K562 (cell line): Measurements from ENCODE around the gene PCF11. TPM values are rescaled to one million over a fixed set of nuclear protein-coding genes. Genes with fewer than 3 reads are reported as not detected.

Source experiments
- ARHGAP35 ChIP-seq: fragments of 450-650 bp; IDR thresholded peaks from 2 replicates; pipeline ENCODE4 v1.6.1; 2018; ENCODE audit not compliant: partially characterized antibody
- ATF1 ChIP-seq, 2 experiments: fragments of 450-650 bp in 1 of 2; IDR thresholded peaks; 2 replicates each; pipeline ENCODE4 v1.6.1; 2016; ENCODE audit warnings: missing compliant biosample characterization in 1 of 2, missing genetic modification characterization in 1 of 2
- BHLHE40 ChIP-seq: IDR thresholded peaks from 2 replicates; pipeline ENCODE4 v1.6.1; 2011; ENCODE audit warnings: low read length, improper control_type of control experiment
- CREM ChIP-seq: IDR thresholded peaks from 2 replicates; pipeline ENCODE4 v1.6.1; 2014; ENCODE audit warnings: antibody characterized with exemption, low read depth
- CXXC5 ChIP-seq: fragments of 250-450 bp; sonication (Bioruptor Pico); IDR thresholded peaks from 2 replicates; pipeline ENCODE4 v1.8.0; 2022; ENCODE audit warnings: inconsistent platforms, mild to moderate bottlenecking, moderate library complexity
- E2F6 ChIP-seq, 2 experiments: IDR thresholded peaks; 2 replicates each; pipeline ENCODE4 v1.6.1; 2011; ENCODE audit warnings: borderline replicate concordance in 1 of 2, control low read depth in 1 of 2, low read depth in 1 of 2, low read length in 1 of 2, mild to moderate bottlenecking in 1 of 2, mixed read lengths in 1 of 2, moderate library complexity in 1 of 2; ENCODE audit not compliant: insufficient read depth in 1 of 2, insufficient read length in 1 of 2, poor library complexity in 1 of 2, severe bottlenecking in 1 of 2; ENCODE audit errors: extremely low read depth in 1 of 2
- EP300 ChIP-seq: IDR thresholded peaks from 2 replicates; pipeline ENCODE4 v1.6.1; 2012; ENCODE audit warnings: low read length, improper control_type of control experiment
- EP400 ChIP-seq: fragments of 450-650 bp; IDR thresholded peaks from 2 replicates; pipeline ENCODE4 v1.6.1; 2017; ENCODE audit warnings: antibody characterized with exemption, mild to moderate bottlenecking, moderate library complexity
- FOSL1 ChIP-seq: fragments of 200-800 bp; sonication (Bioruptor generic); conservative IDR thresholded peaks from 2 replicates; pipeline ENCODE4 v1.6.1; 2016; ENCODE audit warnings: missing genetic modification characterization, missing compliant biosample characterization
- FOXK1 ChIP-seq: sonication (generic); formaldehyde crosslinking; IDR thresholded peaks from 2 replicates; pipeline ENCODE4 v1.8.0; 2022; ENCODE audit warnings: missing genetic modification reagents, mild to moderate bottlenecking, borderline replicate concordance
- FOXM1 ChIP-seq, 2 experiments: fragments of 450-650 bp in 1 of 2; sonication (generic) in 1 of 2; formaldehyde crosslinking in 1 of 2; IDR thresholded peaks; 2 replicates each; pipeline versions ENCODE4 v1.6.1 to v1.9.0; 2017 to 2022; ENCODE audit warnings: low read depth in 2 of 2, mild to moderate bottlenecking in 2 of 2, missing genetic modification reagents in 1 of 2, moderate library complexity in 1 of 2
- GMEB1 ChIP-seq: fragments of 250-450 bp; sonication (Bioruptor Pico); IDR thresholded peaks from 2 replicates; pipeline ENCODE4 v1.4.0; 2020; ENCODE audit warnings: mild to moderate bottlenecking
- HOXB6 ChIP-seq: fragments of 250-450 bp; sonication (Bioruptor Pico); IDR thresholded peaks from 2 replicates; pipeline ENCODE4 v1.5.1; 2022; ENCODE audit warnings: mild to moderate bottlenecking, borderline replicate concordance
- MXI1 ChIP-seq: IDR thresholded peaks from 2 replicates; pipeline ENCODE4 v1.6.1; 2011; ENCODE audit warnings: low read depth, mild to moderate bottlenecking, improper control_type of control experiment, low read length
- RB1 ChIP-seq: fragments of 450-650 bp; IDR thresholded peaks from 2 replicates; pipeline ENCODE4 v1.6.1; 2017; ENCODE audit warnings: low read depth, mild to moderate bottlenecking
- SMARCA4 ChIP-seq: fragments of 450-650 bp; IDR thresholded peaks from 2 replicates; pipeline ENCODE4 v1.6.1; 2016
- SMARCB1 ChIP-seq: IDR thresholded peaks from 2 replicates; pipeline ENCODE4 v1.6.1; 2011; ENCODE audit warnings: improper control_type of control experiment, low read depth; ENCODE audit not compliant: insufficient read length
- SREBF1 ChIP-seq: fragments of 150-350 bp; IDR thresholded peaks from 2 replicates; pipeline ENCODE4 v1.6.1; 2014; ENCODE audit warnings: antibody characterized with exemption, low read depth, low read length, borderline replicate concordance
- TAF1 ChIP-seq: IDR thresholded peaks from 2 replicates; pipeline ENCODE4 v1.6.1; 2011; ENCODE audit warnings: mild to moderate bottlenecking, low read length, moderate library complexity; ENCODE audit not compliant: insufficient read depth, control insufficient read depth, severe bottlenecking; ENCODE audit errors: extremely low read depth
- TAF9B ChIP-seq: fragments of 450-650 bp; IDR thresholded peaks from 2 replicates; pipeline ENCODE4 v1.6.1; 2018; ENCODE audit warnings: mild to moderate bottlenecking; ENCODE audit not compliant: partially characterized antibody
- TBP ChIP-seq: optimal IDR thresholded peaks from 2 replicates; pipeline ENCODE3; 2011; ENCODE audit warnings: low read depth, low read length, improper control_type of control experiment
- TCF3 ChIP-seq: sonication (generic); formaldehyde crosslinking; IDR thresholded peaks from 2 replicates; pipeline ENCODE4 v1.4.0; 2020; ENCODE audit warnings: mild to moderate bottlenecking, missing genetic modification reagents
- U2AF1 ChIP-seq: fragments of 200-400 bp; formaldehyde crosslinking; optimal IDR thresholded peaks from 2 replicates; pipeline ENCODE3; 2017; ENCODE audit warnings: mild to moderate bottlenecking, low read depth, low read length, moderate library complexity
- ZBTB5 ChIP-seq: fragments of 450-650 bp; IDR thresholded peaks from 2 replicates; pipeline ENCODE4 v1.6.1; 2017; ENCODE audit warnings: antibody characterized with exemption
- ZSCAN29 ChIP-seq: fragments of 450-650 bp; IDR thresholded peaks from 2 replicates; pipeline ENCODE4 v1.6.1; 2017
- polyA plus RNA-seq, 8 experiments: library from polyadenylated mRNA; depleted of rRNA in 4 of 8; stranded (reverse) in 5 of 8; unstranded in 3 of 8; fragments of >200 nt; fragmentation: Nextera tagmentation in 2 of 8; fragmentation: Illumina TruSeq in 1 of 8; extraction: Ambion mirVana in 2 of 8; extraction: Trizol in 1 of 8; gene quantifications; 2 replicates each; pipeline versions ENCODE4 v1.2.1 to v1.2.3, GENCODE V29; 2011 to 2014; ENCODE audit warnings: inconsistent platforms in 1 of 8, missing spikeins in 1 of 8
- total RNA-seq, 7 experiments: library from RNA; depleted of rRNA in 6 of 7; stranded (reverse); fragments of >200 nt in 6 of 7; fragmentation: Illumina TruSeq in 2 of 7; extraction: Trizol in 2 of 7; gene quantifications; 2 replicates each; pipeline versions ENCODE4 v1.2.1 to v1.2.3, GENCODE V29; 2011 to 2021; ENCODE audit warnings: low replicate concordance in 1 of 7

Gene PCF11
- total and polyA plus RNA-seq, 9 of the 15 experiments (the other 6 are each of a cell fraction or from before 2014, with no cell fraction given), result 9.3 to 91.6 (median 54.4) TPM

- TF ChIP-seq GMEB1 (CRISPR knock-in tag) (peak; percentile 40; the same call in 1 of the 2 replicates), ATF1 (CRISPR knock-in tag; IDR thresholded peaks at IDR 0.05) (no peak), ATF1 (tag; IDR thresholded peaks at IDR 0.05) (0 out of 2 replicates have a peak, but pooled peaks have one; percentile 25), RB1 (peak; percentile 23; the same call in 1 of the 2 replicates), SMARCB1 (no peak), SMARCA4 (peak; percentile 30; the same call in 1 of the 2 replicates), TCF3 (CRISPR knock-in tag) (peak; percentile 37), CREM (peak; percentile 55), FOSL1 (tag) (no peak), BHLHE40 (peak; percentile 66; the same call in 1 of the 2 replicates), HOXB6 (CRISPR knock-in tag) (no peak), EP300 (peak; percentile 40; the same call in 1 of the 2 replicates), FOXK1 (CRISPR knock-in tag) (no peak), CXXC5 (peak; percentile 86), FOXM1 (IDR thresholded peaks at IDR 0.05; ENCODE audit: low read depth) (no peak), FOXM1 (CRISPR knock-in tag; IDR thresholded peaks at IDR 0.05; ENCODE audit: low read depth) (no peak), SREBF1 (no peak), ARHGAP35 (no peak), U2AF1 (no peak), ZSCAN29 (peak; percentile 76; the same call in 1 of the 2 replicates), EP400 (peak; percentile 55; the same call in 1 of the 2 replicates), TAF9B (no peak), E2F6 (IDR thresholded peaks at IDR 0.05; ENCODE audit: borderline replicate concordance in 1 of 2, extremely low read depth in 1 of 2, insufficient read depth in 1 of 2, insufficient read length in 1 of 2, low read depth in 1 of 2, low read length in 1 of 2, poor library complexity in 1 of 2, severe bottlenecking in 1 of 2) (peak; percentile 62 to 89), TAF1 (peak; percentile 35), TBP (peak; percentile 21), ZBTB5 (no peak), MXI1 (0 out of 2 replicates have a peak, but pooled peaks have one; percentile 22)
Measured at GRCh38 chr11:83191986-83192385, 35.1 kb downstream of the PCF11 start (continued).
